NCI-H2029 (cell line): ENCODE data around the gene CNOT11.
"Not testable (repeated sequence)": the region's sequence is repeated elsewhere in the genome, so short reads cannot be mapped to it uniquely, and the experiment has no call there.

ENCODE experiments used
- DNase-seq: peaks from one replicate; lab custom pipeline; 2025; lab: John Stamatoyannopoulos, UW

Gene CNOT11

GRCh38 chr2:101310090-101310833 lies 57.6 kb downstream of the CNOT11 start:
- DNase-seq, result no peak

- no peak for DNase-seq
Observed at GRCh38 chr2:101310834-101311695, 58.4 kb downstream of the CNOT11 start.

- DNase-seq, result no peak
Observed at GRCh38 chr2:101311696-101312017, 59.0 kb downstream of the CNOT11 start.

GRCh38 chr2:101316568-101316967 lies 63.9 kb downstream of the CNOT11 start:
- not testable (repeated sequence) for DNase-seq
